Activated naive CD8-positive, alpha-beta T cell (primary cell): ENCODE measurements around the gene LDHAL6A.

Experiments
- H3K27ac Mint-ChIP-seq: one replicate; pipeline ENCODE4 v1.8.0; 2021; ENCODE audit warnings: mixed read lengths
- H3K27me3 Mint-ChIP-seq: one replicate; pipeline ENCODE4 v1.8.0; 2021; ENCODE audit warnings: mixed read lengths
- H3K36me3 Mint-ChIP-seq: one replicate; pipeline ENCODE4 v1.8.0; 2021; ENCODE audit warnings: mixed read lengths
- H3K4me1 Mint-ChIP-seq: one replicate; pipeline ENCODE4 v1.8.0; 2021; ENCODE audit warnings: low read depth, mixed read lengths
- H3K4me3 Mint-ChIP-seq: one replicate; pipeline ENCODE4 v1.8.0; 2021; ENCODE audit warnings: mild to moderate bottlenecking, mixed read lengths
- H3K9me3 Mint-ChIP-seq: one replicate; pipeline ENCODE4 v1.8.0; 2021; ENCODE audit warnings: low read depth, mixed read lengths

Gene LDHAL6A

GRCh38 chr11:18466402-18466801 lies 10.7 kb downstream of the LDHAL6A start:
- no peaks in the 10 kb centered on the region for H3K4me1 Mint-ChIP-seq
- no peaks in the 10 kb centered on the region for H3K36me3 Mint-ChIP-seq
- H3K9me3 Mint-ChIP-seq, result no peaks in the 10 kb centered on the region
- no peak overlapping the region for H3K27ac Mint-ChIP-seq
- H3K27me3 Mint-ChIP-seq, result no peaks in the 10 kb centered on the region
- no peak overlapping the region for H3K4me3 Mint-ChIP-seq

- H3K27me3 Mint-ChIP-seq, result no peaks in the 10 kb centered on the region
- no peaks in the 10 kb centered on the region for H3K36me3 Mint-ChIP-seq
- H3K4me3 Mint-ChIP-seq, result no peak overlapping the region
- H3K27ac Mint-ChIP-seq, result no peak overlapping the region
- H3K4me1 Mint-ChIP-seq, result no peaks in the 10 kb centered on the region
- H3K9me3 Mint-ChIP-seq, result no peaks in the 10 kb centered on the region
These were observed 12.4 kb downstream of the LDHAL6A start for GRCh38 chr11:18468059-18468458.

- no peaks in the 10 kb centered on the region for H3K9me3 Mint-ChIP-seq
- no peak overlapping the region for H3K27ac Mint-ChIP-seq
- H3K27me3 Mint-ChIP-seq, result no peaks in the 10 kb centered on the region
- H3K36me3 Mint-ChIP-seq, result peaks cover 3% of the 10 kb centered on the region
- H3K4me3 Mint-ChIP-seq, result no peak overlapping the region
- H3K4me1 Mint-ChIP-seq, result no peaks in the 10 kb centered on the region
These were observed 13.3 kb downstream of the LDHAL6A start for GRCh38 chr11:18468961-18469360.

- H3K4me3 Mint-ChIP-seq, result no peak overlapping the region
- H3K36me3 Mint-ChIP-seq, result peaks cover 6% of the 10 kb centered on the region
- no peak overlapping the region for H3K27ac Mint-ChIP-seq
- H3K27me3 Mint-ChIP-seq, result no peaks in the 10 kb centered on the region
- no peaks in the 10 kb centered on the region for H3K9me3 Mint-ChIP-seq
- no peaks in the 10 kb centered on the region for H3K4me1 Mint-ChIP-seq
These were observed 16.3 kb downstream of the LDHAL6A start for GRCh38 chr11:18471995-18472394.

GRCh38 chr11:18472587-18472986 lies 16.9 kb downstream of the LDHAL6A start:
- Mint-ChIP-seq H3K9me3 (no peaks in the 10 kb centered on the region), H3K27ac (no peak overlapping the region), H3K4me3 (no peak overlapping the region), H3K36me3 (peaks cover 7% of the 10 kb centered on the region), H3K27me3 (no peaks in the 10 kb centered on the region), H3K4me1 (no peaks in the 10 kb centered on the region)

GRCh38 chr11:18479063-18479462 lies 23.4 kb downstream of the LDHAL6A start:
- H3K27me3 Mint-ChIP-seq, result no peaks in the 10 kb centered on the region
- no peak overlapping the region for H3K4me3 Mint-ChIP-seq
- H3K27ac Mint-ChIP-seq, result no peak overlapping the region
- H3K4me1 Mint-ChIP-seq, result no peaks in the 10 kb centered on the region
- H3K36me3 Mint-ChIP-seq, result peaks cover 19% of the 10 kb centered on the region
- no peaks in the 10 kb centered on the region for H3K9me3 Mint-ChIP-seq

GRCh38 chr11:18485913-18486528 lies 30.4 kb downstream of the LDHAL6A start:
- Mint-ChIP-seq H3K27ac (no peak overlapping the region), H3K9me3 (no peaks in the 10 kb centered on the region), H3K4me1 (peaks cover 6% of the 10 kb centered on the region), H3K36me3 (peaks cover 21% of the 10 kb centered on the region), H3K27me3 (no peaks in the 10 kb centered on the region), H3K4me3 (no peak overlapping the region)

- no peaks in the 10 kb centered on the region for H3K9me3 Mint-ChIP-seq
- no peaks in the 10 kb centered on the region for H3K27me3 Mint-ChIP-seq
- H3K4me1 Mint-ChIP-seq, result peaks cover 6% of the 10 kb centered on the region
- H3K4me3 Mint-ChIP-seq, result no peak overlapping the region
- H3K36me3 Mint-ChIP-seq, result peaks cover 10% of the 10 kb centered on the region
- H3K27ac Mint-ChIP-seq, result peak overlapping the region; percentile 36
These were observed 34.7 kb downstream of the LDHAL6A start for GRCh38 chr11:18490319-18490718.

GRCh38 chr11:18490736-18491485 lies 35.3 kb downstream of the LDHAL6A start:
- no peak overlapping the region for H3K4me3 Mint-ChIP-seq
- H3K36me3 Mint-ChIP-seq, result peaks cover 10% of the 10 kb centered on the region
- H3K27ac Mint-ChIP-seq, result peak overlapping the region; percentile 36
- peaks cover 8% of the 10 kb centered on the region for H3K4me1 Mint-ChIP-seq
- H3K9me3 Mint-ChIP-seq, result no peaks in the 10 kb centered on the region
- no peaks in the 10 kb centered on the region for H3K27me3 Mint-ChIP-seq

- H3K4me3 Mint-ChIP-seq, result no peak overlapping the region
- H3K27me3 Mint-ChIP-seq, result no peaks in the 10 kb centered on the region
- peaks cover 6% of the 10 kb centered on the region for H3K4me1 Mint-ChIP-seq
- H3K27ac Mint-ChIP-seq, result no peak overlapping the region
- H3K9me3 Mint-ChIP-seq, result no peaks in the 10 kb centered on the region
- H3K36me3 Mint-ChIP-seq, result peaks cover 10% of the 10 kb centered on the region
These were observed 36.3 kb downstream of the LDHAL6A start for GRCh38 chr11:18491924-18492323.

- Mint-ChIP-seq H3K36me3 (peaks cover 8% of the 10 kb centered on the region), H3K9me3 (no peaks in the 10 kb centered on the region), H3K27ac (no peak overlapping the region), H3K4me1 (peaks cover 5% of the 10 kb centered on the region), H3K4me3 (no peak overlapping the region), H3K27me3 (no peaks in the 10 kb centered on the region)
These were observed 37.2 kb downstream of the LDHAL6A start for GRCh38 chr11:18492888-18493287.

GRCh38 chr11:18493310-18493709 lies 37.7 kb downstream of the LDHAL6A start:
- H3K9me3 Mint-ChIP-seq, result no peaks in the 10 kb centered on the region
- peaks cover 6% of the 10 kb centered on the region for H3K4me1 Mint-ChIP-seq
- H3K27me3 Mint-ChIP-seq, result no peaks in the 10 kb centered on the region
- no peak overlapping the region for H3K27ac Mint-ChIP-seq
- no peak overlapping the region for H3K4me3 Mint-ChIP-seq
- peaks cover 9% of the 10 kb centered on the region for H3K36me3 Mint-ChIP-seq

GRCh38 chr11:18495271-18495670 lies 39.6 kb downstream of the LDHAL6A start:
- no peak overlapping the region for H3K4me3 Mint-ChIP-seq
- peaks cover 12% of the 10 kb centered on the region for H3K36me3 Mint-ChIP-seq
- H3K27me3 Mint-ChIP-seq, result no peaks in the 10 kb centered on the region
- H3K27ac Mint-ChIP-seq, result no peak overlapping the region
- H3K9me3 Mint-ChIP-seq, result no peaks in the 10 kb centered on the region
- H3K4me1 Mint-ChIP-seq, result peaks cover 8% of the 10 kb centered on the region

- Mint-ChIP-seq H3K9me3 (no peaks in the 10 kb centered on the region), H3K36me3 (peaks cover 8% of the 10 kb centered on the region), H3K4me1 (peaks cover 8% of the 10 kb centered on the region), H3K27ac (no peak overlapping the region), H3K27me3 (no peaks in the 10 kb centered on the region), H3K4me3 (no peak overlapping the region)
These were observed 40.0 kb downstream of the LDHAL6A start for GRCh38 chr11:18495703-18496102.

- Mint-ChIP-seq H3K4me1 (peaks cover 8% of the 10 kb centered on the region), H3K36me3 (peaks cover 10% of the 10 kb centered on the region), H3K27ac (no peak overlapping the region), H3K9me3 (no peaks in the 10 kb centered on the region), H3K4me3 (no peak overlapping the region), H3K27me3 (no peaks in the 10 kb centered on the region)
These were observed 42.4 kb downstream of the LDHAL6A start for GRCh38 chr11:18498039-18498438.

- H3K4me1 Mint-ChIP-seq, result peaks cover 4% of the 10 kb centered on the region
- no peaks in the 10 kb centered on the region for H3K9me3 Mint-ChIP-seq
- no peak overlapping the region for H3K4me3 Mint-ChIP-seq
- H3K36me3 Mint-ChIP-seq, result peaks cover 10% of the 10 kb centered on the region
- H3K27ac Mint-ChIP-seq, result no peak overlapping the region
- H3K27me3 Mint-ChIP-seq, result no peaks in the 10 kb centered on the region
These were observed 46.0 kb downstream of the LDHAL6A start for GRCh38 chr11:18501629-18502028.
